ENCODE results near the gene DNAJB6.

The DNAJB6 gene

DNA sequence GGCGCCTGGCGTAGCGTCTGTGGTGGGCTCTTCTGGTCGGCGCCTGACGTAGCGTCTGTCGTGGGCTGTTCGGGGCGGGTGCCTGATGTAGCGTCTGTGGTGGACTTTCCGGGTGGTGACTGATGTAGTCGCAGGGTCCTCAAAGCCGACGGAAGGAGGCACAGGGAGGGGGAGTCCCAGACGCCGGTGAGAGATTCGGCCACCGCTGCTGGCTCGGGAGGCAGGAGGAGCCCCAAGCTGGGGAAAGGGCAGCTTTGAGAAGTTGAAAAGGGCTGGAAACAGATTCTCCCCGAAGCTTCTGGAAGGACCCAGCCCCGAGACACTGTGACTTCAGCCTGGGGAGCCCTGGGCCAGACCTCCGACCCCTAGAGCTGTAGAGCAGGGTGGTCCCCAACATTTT, 105.7 kb downstream of the DNAJB6 start:
- no peak overlapping the region for H4K8ac ChIP-seq (ENCODE audit: low read depth, low read length)
- H3K4me2 ChIP-seq (ENCODE audit: low read length), result no peak overlapping the region
- no peaks in the 10 kb centered on the region for H3K36me3 ChIP-seq (ENCODE audit: control insufficient read depth, insufficient read depth, low read length)
- H2BK5ac ChIP-seq (ENCODE audit: low read length), result no peak overlapping the region
- no peak overlapping the region for H3K9ac ChIP-seq (ENCODE audit: low read length)
- no peak overlapping the region for H2BK15ac ChIP-seq (replicated peaks; ENCODE audit: low read depth)
- no peak overlapping the region for H3K27ac ChIP-seq (ENCODE audit: low read depth, low read length)
- no peaks in the 10 kb centered on the region for H3K4me1 ChIP-seq (ENCODE audit: control insufficient read depth, low read depth, low read length)
- no peak overlapping the region for H2BK120ac ChIP-seq (ENCODE audit: low read depth, low read length)
- H3K79me1 ChIP-seq (ENCODE audit: low read length), result no peaks in the 10 kb centered on the region
- H3K27me3 ChIP-seq (ENCODE audit: insufficient read depth, low read length, poor library complexity), result no peaks in the 10 kb centered on the region
- no peak overlapping the region for H3K18ac ChIP-seq (ENCODE audit: low read length)
- H2AK5ac ChIP-seq (ENCODE audit: low read length), result no peak overlapping the region
- no peak overlapping the region for H4K5ac ChIP-seq (ENCODE audit: low read length)
- no peak overlapping the region for H3K23ac ChIP-seq (ENCODE audit: low read length)
- no peak overlapping the region for H3K4ac ChIP-seq (ENCODE audit: low read depth, low read length)
- H3K56ac ChIP-seq (ENCODE audit: low read length), result no peak overlapping the region
- H3K79me2 ChIP-seq (ENCODE audit: control insufficient read depth, insufficient read depth, low read length), result no peaks in the 10 kb centered on the region
- no CpG with 5 or more reads among the region's 23 CpGs for WGBS (ENCODE audit: extremely low coverage, insufficient coverage, low lambda C conversion rate)
- no peak overlapping the region for H3K4me3 ChIP-seq (ENCODE audit: low read length)
- DNase-seq, result no peak

DNA sequence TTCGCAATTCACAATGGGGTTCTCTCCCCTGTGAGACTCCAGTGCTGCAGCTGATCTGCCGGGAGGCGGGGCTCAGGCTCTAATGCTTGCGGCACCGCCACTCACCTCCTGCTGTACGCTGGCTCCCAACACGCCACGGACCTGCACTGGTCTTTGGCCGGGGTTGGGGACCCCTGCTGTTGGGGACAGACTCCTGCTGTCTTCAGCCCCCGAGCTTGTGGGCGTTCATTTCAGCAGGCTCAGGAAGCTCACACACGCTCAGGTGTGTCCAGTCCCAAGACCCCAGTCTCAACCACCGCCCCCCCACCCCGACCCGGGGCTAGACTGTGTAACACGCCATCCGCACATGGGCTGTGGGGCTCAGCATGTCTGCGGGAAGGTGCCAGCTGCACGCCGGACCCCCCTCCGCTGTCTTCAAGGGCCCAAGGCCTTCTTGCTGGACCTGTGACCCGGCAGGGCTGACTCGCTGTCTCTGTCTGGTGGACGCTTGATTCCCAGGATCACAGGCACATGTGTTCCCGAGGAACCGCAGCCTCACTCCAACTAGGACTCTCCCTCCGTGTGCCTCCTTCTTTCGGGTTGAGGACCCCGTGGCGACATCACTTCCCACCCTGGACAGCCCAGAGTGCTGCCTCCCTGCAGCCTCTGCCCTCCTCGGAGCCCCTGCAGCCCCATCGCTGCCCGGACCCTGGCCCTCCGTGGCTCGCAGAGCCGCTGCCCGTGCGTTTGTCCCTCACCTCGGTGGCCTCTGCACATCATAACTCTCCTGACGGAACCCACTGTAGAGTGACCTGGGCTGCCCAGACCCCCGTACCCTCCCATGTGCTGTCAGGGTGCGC, 106.4 kb downstream of the DNAJB6 start:
- no CpG with 5 or more reads among the region's 42 CpGs for WGBS (ENCODE audit: extremely low coverage, insufficient coverage, low lambda C conversion rate)
- H3K4me3 ChIP-seq (ENCODE audit: low read length), result no peak overlapping the region
- no peak overlapping the region for H2BK15ac ChIP-seq (replicated peaks; ENCODE audit: low read depth)
- H3K4me1 ChIP-seq (ENCODE audit: control insufficient read depth, low read depth, low read length), result no peaks in the 10 kb centered on the region
- H3K4ac ChIP-seq (ENCODE audit: low read depth, low read length), result no peak overlapping the region
- no peak overlapping the region for H2BK120ac ChIP-seq (ENCODE audit: low read depth, low read length)
- H2AK5ac ChIP-seq (ENCODE audit: low read length), result no peak overlapping the region
- no peaks in the 10 kb centered on the region for H3K79me1 ChIP-seq (ENCODE audit: low read length)
- no peak overlapping the region for H2BK5ac ChIP-seq (ENCODE audit: low read length)
- H3K56ac ChIP-seq (ENCODE audit: low read length), result no peak overlapping the region
- H3K18ac ChIP-seq (ENCODE audit: low read length), result no peak overlapping the region
- no peak overlapping the region for H4K5ac ChIP-seq (ENCODE audit: low read length)
- no peak overlapping the region for H3K9ac ChIP-seq (ENCODE audit: low read length)
- no peak overlapping the region for H3K27ac ChIP-seq (ENCODE audit: low read depth, low read length)
- no peak overlapping the region for H3K4me2 ChIP-seq (ENCODE audit: low read length)
- H4K8ac ChIP-seq (ENCODE audit: low read depth, low read length), result no peak overlapping the region
- H3K79me2 ChIP-seq (ENCODE audit: control insufficient read depth, insufficient read depth, low read length), result no peaks in the 10 kb centered on the region
- no peaks in the 10 kb centered on the region for H3K36me3 ChIP-seq (ENCODE audit: control insufficient read depth, insufficient read depth, low read length)
- H3K27me3 ChIP-seq (ENCODE audit: insufficient read depth, low read length, poor library complexity), result no peaks in the 10 kb centered on the region
- no peak overlapping the region for H3K23ac ChIP-seq (ENCODE audit: low read length)
- no peak for DNase-seq

DNA sequence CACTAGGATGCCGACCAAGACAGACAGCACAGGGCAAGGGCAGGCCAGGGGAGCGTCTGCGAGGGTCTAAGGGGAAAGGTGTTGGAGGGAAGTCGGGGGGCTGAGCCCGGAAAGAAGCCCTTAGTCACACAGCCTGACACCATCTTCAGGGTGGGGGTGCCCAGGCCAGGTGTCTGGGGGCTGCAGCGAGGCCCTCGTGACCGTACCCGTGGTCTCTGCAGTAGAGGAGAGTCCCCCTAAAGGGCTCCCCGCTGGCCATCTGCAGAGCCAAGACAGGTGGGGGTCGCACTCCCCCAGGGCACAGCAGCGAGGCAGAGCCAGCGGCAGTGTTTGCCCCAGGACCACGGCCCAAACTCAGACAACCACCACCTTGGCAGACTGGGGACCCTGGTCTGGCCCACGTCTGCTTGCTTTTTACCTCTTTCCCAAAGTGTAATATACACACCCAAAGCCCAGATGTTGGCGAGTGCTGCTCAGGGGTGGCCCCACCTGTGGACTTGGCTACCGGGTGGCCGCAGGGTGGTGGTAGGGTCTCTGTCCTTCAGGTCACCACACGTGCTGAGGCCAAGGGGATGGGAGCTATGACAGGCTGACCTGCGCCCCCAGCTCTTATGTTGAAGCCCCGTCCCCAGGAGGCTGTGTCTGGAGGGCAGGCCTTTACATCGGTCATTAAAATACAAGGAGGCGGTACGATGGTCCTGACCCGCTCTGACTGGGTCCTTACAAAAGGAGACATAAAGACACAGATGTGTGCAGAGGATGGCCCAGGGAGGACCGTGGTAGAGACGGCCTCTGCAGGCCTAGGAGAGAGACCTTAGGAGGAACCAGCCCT, 107.4 kb downstream of the DNAJB6 start:
- H3K9ac ChIP-seq (ENCODE audit: low read length), result no peak overlapping the region
- no peak overlapping the region for H4K5ac ChIP-seq (ENCODE audit: low read length)
- no peaks in the 10 kb centered on the region for H3K4me1 ChIP-seq (ENCODE audit: control insufficient read depth, low read depth, low read length)
- H3K4me2 ChIP-seq (ENCODE audit: low read length), result no peak overlapping the region
- H3K27ac ChIP-seq (ENCODE audit: low read depth, low read length), result no peak overlapping the region
- no peaks in the 10 kb centered on the region for H3K27me3 ChIP-seq (ENCODE audit: insufficient read depth, low read length, poor library complexity)
- H2BK120ac ChIP-seq (ENCODE audit: low read depth, low read length), result no peak overlapping the region
- WGBS (ENCODE audit: extremely low coverage, insufficient coverage, low lambda C conversion rate), result no CpG with 5 or more reads among the region's 27 CpGs
- no peak overlapping the region for H2BK5ac ChIP-seq (ENCODE audit: low read length)
- no peak overlapping the region for H4K8ac ChIP-seq (ENCODE audit: low read depth, low read length)
- no peaks in the 10 kb centered on the region for H3K36me3 ChIP-seq (ENCODE audit: control insufficient read depth, insufficient read depth, low read length)
- no peak overlapping the region for H3K18ac ChIP-seq (ENCODE audit: low read length)
- no peak overlapping the region for H3K4me3 ChIP-seq (ENCODE audit: low read length)
- no peak for DNase-seq
- H3K79me1 ChIP-seq (ENCODE audit: low read length), result no peaks in the 10 kb centered on the region
- no peak overlapping the region for H3K4ac ChIP-seq (ENCODE audit: low read depth, low read length)
- H3K23ac ChIP-seq (ENCODE audit: low read length), result no peak overlapping the region
- H3K56ac ChIP-seq (ENCODE audit: low read length), result no peak overlapping the region
- no peaks in the 10 kb centered on the region for H3K79me2 ChIP-seq (ENCODE audit: control insufficient read depth, insufficient read depth, low read length)
- no peak overlapping the region for H2AK5ac ChIP-seq (ENCODE audit: low read length)
- no peak overlapping the region for H2BK15ac ChIP-seq (replicated peaks; ENCODE audit: low read depth)

DNA sequence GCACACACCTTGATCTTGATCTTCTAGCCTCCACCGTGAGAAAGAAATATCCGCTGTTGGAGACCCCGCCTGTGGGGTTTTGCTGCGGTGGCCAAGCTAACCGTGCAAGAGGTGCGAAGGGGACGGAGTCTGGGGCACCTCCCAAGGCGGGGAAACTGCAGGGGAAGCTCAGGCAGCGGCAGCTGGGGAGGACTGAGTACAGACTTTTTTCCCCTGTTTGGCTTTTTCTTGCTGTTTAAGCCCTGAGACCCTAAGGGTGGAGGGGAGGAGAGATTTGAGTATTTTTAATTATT, 108.0 kb downstream of the DNAJB6 start:
- Histone ChIP-seq H2BK15ac (replicated peaks; ENCODE audit: low read depth) (no peak overlapping the region), H3K4me3 (ENCODE audit: low read length) (no peak overlapping the region), H3K36me3 (ENCODE audit: control insufficient read depth, insufficient read depth, low read length) (no peaks in the 10 kb centered on the region), H3K18ac (ENCODE audit: low read length) (no peak overlapping the region), H3K4me2 (ENCODE audit: low read length) (no peak overlapping the region), H3K79me2 (ENCODE audit: control insufficient read depth, insufficient read depth, low read length) (no peaks in the 10 kb centered on the region), H2BK120ac (ENCODE audit: low read depth, low read length) (no peak overlapping the region), H3K23ac (ENCODE audit: low read length) (no peak overlapping the region), H3K56ac (ENCODE audit: low read length) (no peak overlapping the region), H3K79me1 (ENCODE audit: low read length) (no peaks in the 10 kb centered on the region), H2AK5ac (ENCODE audit: low read length) (no peak overlapping the region), H3K27me3 (ENCODE audit: insufficient read depth, low read length, poor library complexity) (no peaks in the 10 kb centered on the region), H3K9ac (ENCODE audit: low read length) (no peak overlapping the region), H4K8ac (ENCODE audit: low read depth, low read length) (no peak overlapping the region), H2BK5ac (ENCODE audit: low read length) (no peak overlapping the region), H3K4ac (ENCODE audit: low read depth, low read length) (no peak overlapping the region), H3K27ac (ENCODE audit: low read depth, low read length) (no peak overlapping the region), H4K5ac (ENCODE audit: low read length) (no peak overlapping the region), H3K4me1 (ENCODE audit: control insufficient read depth, low read depth, low read length) (no peaks in the 10 kb centered on the region)
- WGBS (ENCODE audit: extremely low coverage, insufficient coverage, low lambda C conversion rate), result no CpG with 5 or more reads among the region's 9 CpGs
- DNase-seq, result no peak

DNA sequence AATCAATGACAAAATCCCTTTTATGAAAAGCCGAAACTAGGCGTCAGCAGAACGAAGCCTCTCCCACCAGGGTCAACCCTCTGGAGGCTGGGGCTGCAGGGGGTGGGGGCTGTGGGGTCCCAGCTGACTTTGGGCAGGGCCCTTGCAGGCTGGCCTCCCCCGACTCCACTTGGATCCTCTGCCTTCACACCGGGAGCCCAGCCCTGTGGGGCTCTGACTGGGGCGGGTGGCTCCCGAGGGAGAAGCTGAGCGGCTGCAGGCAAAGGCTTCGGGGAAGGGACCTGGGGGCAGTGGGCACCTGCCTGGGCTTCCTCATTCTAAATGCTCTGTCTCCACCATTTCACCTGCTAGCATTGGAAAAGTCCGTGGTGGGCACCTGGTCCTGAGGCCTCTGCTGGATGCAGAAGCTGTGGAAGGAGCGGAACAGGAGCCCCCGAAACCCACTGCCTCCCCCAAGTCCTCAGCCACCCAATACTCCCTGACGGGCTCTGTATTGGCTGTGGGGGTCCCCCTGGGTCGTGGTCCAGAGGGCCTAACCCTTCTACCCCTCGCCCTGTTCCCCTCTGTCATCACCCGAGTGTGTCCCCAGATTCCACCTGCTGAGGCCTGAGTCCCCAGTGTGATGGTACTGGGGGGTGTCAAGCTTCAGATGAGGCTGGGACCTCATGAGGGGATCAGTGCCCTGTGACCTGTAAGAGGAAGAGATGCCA, 108.6 kb downstream of the DNAJB6 start:
- H2BK120ac ChIP-seq (ENCODE audit: low read depth, low read length), result no peak overlapping the region

More for the DNA sequence above, 108.6 kb downstream of the DNAJB6 start:
- Histone ChIP-seq H3K4ac (ENCODE audit: low read depth, low read length) (no peak overlapping the region), H4K8ac (ENCODE audit: low read depth, low read length) (no peak overlapping the region), H3K56ac (ENCODE audit: low read length) (no peak overlapping the region), H3K4me2 (ENCODE audit: low read length) (no peak overlapping the region), H3K4me1 (ENCODE audit: control insufficient read depth, low read depth, low read length) (no peaks in the 10 kb centered on the region), H2BK15ac (replicated peaks; ENCODE audit: low read depth) (no peak overlapping the region), H4K5ac (ENCODE audit: low read length) (no peak overlapping the region), H2BK5ac (ENCODE audit: low read length) (no peak overlapping the region), H3K36me3 (ENCODE audit: control insufficient read depth, insufficient read depth, low read length) (no peaks in the 10 kb centered on the region), H3K79me1 (ENCODE audit: low read length) (no peaks in the 10 kb centered on the region), H3K79me2 (ENCODE audit: control insufficient read depth, insufficient read depth, low read length) (no peaks in the 10 kb centered on the region), H3K27me3 (ENCODE audit: insufficient read depth, low read length, poor library complexity) (no peaks in the 10 kb centered on the region), H2AK5ac (ENCODE audit: low read length) (no peak overlapping the region), H3K27ac (ENCODE audit: low read depth, low read length) (no peak overlapping the region), H3K18ac (ENCODE audit: low read length) (no peak overlapping the region), H3K9ac (ENCODE audit: low read length) (no peak overlapping the region), H3K23ac (ENCODE audit: low read length) (no peak overlapping the region), H3K4me3 (ENCODE audit: low read length) (no peak overlapping the region)
- WGBS (ENCODE audit: extremely low coverage, insufficient coverage, low lambda C conversion rate), result no CpG with 5 or more reads among the region's 16 CpGs
- DNase-seq, result no peak
